K562 treated with DMSO at 1 percent for 4 hours (cell line): Measurements from ENCODE around the gene PZP. TPM values are rescaled to one million over a fixed set of nuclear protein-coding genes. Genes with fewer than 3 reads are reported as not detected.

Experiments used
- total RNA-seq: library from RNA; unstranded; fragments of 300-600 nt; gene quantifications from 2 replicates; pipeline ENCODE4 v1.2.3, GENCODE V29; 2022; ENCODE audit not compliant: insufficient read depth

Gene PZP
- total RNA-seq, result not detected in 2 replicates

GRCh38 chr12:9208229-9208628, at the start of gene PZP:
PZP (minus strand) TSS chr12:9208395; CDS start chr12:9208341, 54 bp downstream.

GRCh38 chr12:9115731-9116559, 92.2 kb downstream of the PZP start, which contains the start of gene A2M:
A2M (minus strand) TSS chr12:9115919; CDS start chr12:9115849, 70 bp downstream.

Other genes starting within 250 kb of the PZP start
- not detected in 2 replicates for gene KLRG1, start 218.8 kb downstream of the PZP start, total RNA-seq
- not detected in 2 replicates for gene A2M, start 92.5 kb downstream of the PZP start, total RNA-seq